Left ventricle myocardium inferior (tissue), 1 donor: ENCODE results near the gene SERPINB6. TPM values are rescaled to one million over a fixed set of nuclear protein-coding genes. Genes with fewer than 3 reads are reported as not detected.

ENCODE experiments used
- DNase-seq: peaks from one replicate; pipeline ENCODE4 v3.0.0-alpha.2; 2020
- H3K27ac ChIP-seq: fragments of 200-600 bp; replicated peaks from 2 replicates; pipeline ENCODE4 v1.8.0; 2021
- H3K27me3 ChIP-seq: fragments of 200-600 bp; 2 replicates; pipeline ENCODE4 v1.8.0; 2021; ENCODE audit warnings: low read depth
- H3K36me3 ChIP-seq: fragments of 200-600 bp; 2 replicates; pipeline ENCODE4 v1.8.0; 2021
- H3K4me1 ChIP-seq: fragments of 200-600 bp; 2 replicates; pipeline ENCODE4 v1.8.0; 2021
- H3K4me3 ChIP-seq: fragments of 200-600 bp; 2 replicates; pipeline ENCODE4 v1.8.0; 2021; ENCODE audit warnings: mild to moderate bottlenecking, moderate library complexity
- H3K9me3 ChIP-seq: fragments of 200-600 bp; replicated peaks from 2 replicates; pipeline ENCODE4 v1.8.0; 2021
- CTCF ChIP-seq: fragments of 200-600 bp; IDR thresholded peaks from 2 replicates; pipeline ENCODE4 v1.8.0; 2021; ENCODE audit warnings: antibody characterized with exemption, mild to moderate bottlenecking, borderline replicate concordance
- intact Hi-C: fragments of 100-400 bp; cut with micrococcal nuclease; formaldehyde crosslinking; loops from one replicate; pipeline ENCODE4 v1.11.0; 2022
- total RNA-seq: library from RNA; stranded (reverse); fragmentation: NEBNext Ultra II Directional; extraction: Animal tissue kit (Norgen Biotek cat#: 25700); gene quantifications from one replicate; pipeline ENCODE4 v1.2.1, GENCODE V29; 2021
- donor health status: DM: no; HTN: yes; CAD: no; lungs with severe emphysema.

The SERPINB6 gene
- total RNA-seq, 1 donor from 2014 or later: 233 TPM

DNA sequence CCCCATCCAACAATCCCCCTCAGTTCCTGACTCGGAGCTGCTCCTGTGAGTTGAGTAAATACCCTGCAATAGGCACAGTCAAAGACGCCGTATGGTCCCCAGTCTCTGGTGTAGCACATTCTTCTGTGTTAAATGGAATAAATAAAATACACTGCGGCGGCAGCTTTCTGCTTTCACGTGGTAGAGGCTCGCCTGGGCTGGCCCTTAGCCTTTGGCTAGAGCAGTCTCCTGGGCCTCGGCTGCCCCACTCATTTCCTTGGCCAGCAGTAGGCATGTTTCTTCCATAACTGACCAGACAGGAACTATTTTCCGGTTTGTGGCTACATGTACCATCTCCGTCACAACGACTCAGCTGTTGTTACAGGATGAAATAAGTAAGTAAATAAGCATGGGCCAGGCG, 20.7 kb downstream of the SERPINB6 start:
- Histone ChIP-seq H3K4me1 (peaks cover 58% of the 10 kb centered on the region), H3K9me3 (no peaks in the 10 kb centered on the region), H3K4me3 (no peak overlapping the region), H3K27me3 (no peaks in the 10 kb centered on the region), H3K36me3 (peaks cover 54% of the 10 kb centered on the region), H3K27ac (peak overlapping the region; percentile 84)
- no peak for DNase-seq
- no peak for TF ChIP-seq CTCF
- intact Hi-C loops: no loop called here

GRCh38 chr6:2949536-2950083, 21.8 kb downstream of the SERPINB6 start:
- H3K27ac ChIP-seq: peak overlapping the region; percentile 84
- TF ChIP-seq CTCF: no peak
- peaks cover 45% of the 10 kb centered on the region for H3K36me3 ChIP-seq
- no peaks in the 10 kb centered on the region for H3K9me3 ChIP-seq
- no peak overlapping the region for H3K4me3 ChIP-seq
- DNase-seq: no peak
- H3K4me1 ChIP-seq: peaks cover 61% of the 10 kb centered on the region
- H3K27me3 ChIP-seq: no peaks in the 10 kb centered on the region
- intact Hi-C loops: no loop called here

- H3K36me3 ChIP-seq: peaks cover 40% of the 10 kb centered on the region
- no peaks in the 10 kb centered on the region for H3K27me3 ChIP-seq
- H3K4me1 ChIP-seq: peaks cover 66% of the 10 kb centered on the region
- no peak for TF ChIP-seq CTCF
- H3K9me3 ChIP-seq: no peaks in the 10 kb centered on the region
- DNase-seq: no peak
- H3K4me3 ChIP-seq: no peak overlapping the region
- H3K27ac ChIP-seq: peak overlapping the region; percentile 84
- intact Hi-C loops: no loop called here
Observed at GRCh38 chr6:2949121-2949520, 22.2 kb downstream of the SERPINB6 start.

- intact Hi-C loops: no loop called here
- Histone ChIP-seq H3K27me3 (no peaks in the 10 kb centered on the region), H3K9me3 (no peaks in the 10 kb centered on the region), H3K4me3 (no peak overlapping the region), H3K36me3 (peaks cover 33% of the 10 kb centered on the region), H3K4me1 (peaks cover 73% of the 10 kb centered on the region), H3K27ac (peak overlapping the region; percentile 84)
- DNase-seq: no peak
- TF ChIP-seq CTCF: no peak
Observed at GRCh38 chr6:2948228-2949025, 22.9 kb downstream of the SERPINB6 start.

DNA sequence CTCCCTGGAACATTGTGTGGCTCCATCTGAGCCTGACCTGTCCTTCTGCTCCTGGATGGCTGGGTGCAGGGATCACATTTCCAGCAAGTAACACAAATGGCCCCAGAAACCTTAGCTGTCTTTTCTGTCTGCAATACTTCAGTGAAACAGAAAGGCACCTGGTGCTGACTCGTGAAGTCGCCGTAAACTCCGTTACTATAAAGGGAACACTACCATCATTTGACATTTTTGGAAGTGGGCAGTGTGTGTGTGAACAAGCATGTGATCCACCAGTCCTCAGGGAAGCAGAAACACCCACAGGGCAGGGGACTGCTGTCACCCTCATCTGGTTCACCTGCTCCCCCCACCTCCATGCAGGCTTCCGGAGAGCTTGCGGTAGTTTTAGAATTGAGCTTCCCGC, 23.9 kb downstream of the SERPINB6 start:
- intact Hi-C loops: no loop called here
- Histone ChIP-seq H3K27me3 (no peaks in the 10 kb centered on the region), H3K4me1 (peaks cover 73% of the 10 kb centered on the region), H3K36me3 (peaks cover 26% of the 10 kb centered on the region), H3K27ac (peak overlapping the region; percentile 84), H3K9me3 (no peaks in the 10 kb centered on the region), H3K4me3 (no peak overlapping the region)
- no peak for TF ChIP-seq CTCF
- no peak for DNase-seq
